Stimulated activated CD4-positive, alpha-beta T cell treated with anti-CD3 and anti-CD28 coated beads, Interleukin-4, amount 100 ng/mL, for 48 hours (primary cell): ENCODE results near the gene RCOR1.

ENCODE experiments used
- DNase-seq, 2 donors: peaks; one replicate each; pipeline ENCODE4 v3.0.0-alpha.2; 2020; ENCODE audit warnings: low read depth in 2 of 2

Gene RCOR1

GRCh38 chr14:102726191-102726949 lies 133.9 kb downstream of the RCOR1 start:
- DNase-seq = no peak

- DNase-seq = no peak
Measured at GRCh38 chr14:102727336-102728095, 135.1 kb downstream of the RCOR1 start.

DNA sequence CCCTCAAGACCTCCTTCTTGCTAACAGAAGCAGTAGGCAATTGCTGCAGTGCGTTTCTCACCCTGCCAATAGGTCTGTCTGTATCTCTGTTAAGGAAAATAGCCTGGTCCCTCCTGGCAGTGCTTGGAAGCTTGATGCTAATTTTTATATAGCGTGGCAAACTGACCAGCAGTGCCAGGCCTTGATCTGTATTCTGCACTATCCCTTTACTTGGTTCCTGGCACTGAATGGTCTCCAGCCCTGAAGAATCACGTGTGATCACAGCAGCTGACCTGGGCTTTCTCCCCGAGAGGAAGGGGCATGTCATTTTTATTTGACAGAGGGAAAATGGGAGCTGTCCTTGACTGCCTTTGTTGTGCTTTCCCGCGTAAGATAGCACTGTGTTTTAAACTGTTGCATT lies 136.1 kb downstream of the RCOR1 start:
- no peak for DNase-seq

DNA sequence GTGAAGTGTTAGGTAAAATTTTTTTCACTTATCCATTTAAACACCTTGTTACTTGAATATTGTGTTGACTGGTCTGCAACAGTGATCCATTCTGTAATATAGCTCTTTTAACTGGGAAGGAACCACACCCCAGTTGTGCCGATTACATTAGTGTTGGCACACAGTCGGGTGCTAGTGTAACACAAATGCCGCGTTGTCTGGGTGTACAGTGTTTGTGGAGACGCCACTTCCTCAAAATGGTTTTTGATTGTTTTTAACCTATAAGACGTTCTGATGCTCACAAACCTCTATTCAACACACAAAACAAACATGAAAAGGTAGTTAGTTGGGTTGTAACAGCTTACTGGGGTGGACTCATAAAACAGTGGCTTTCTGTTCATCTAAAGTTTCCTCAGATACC lies 136.8 kb downstream of the RCOR1 start:
- DNase-seq = no peak

DNA sequence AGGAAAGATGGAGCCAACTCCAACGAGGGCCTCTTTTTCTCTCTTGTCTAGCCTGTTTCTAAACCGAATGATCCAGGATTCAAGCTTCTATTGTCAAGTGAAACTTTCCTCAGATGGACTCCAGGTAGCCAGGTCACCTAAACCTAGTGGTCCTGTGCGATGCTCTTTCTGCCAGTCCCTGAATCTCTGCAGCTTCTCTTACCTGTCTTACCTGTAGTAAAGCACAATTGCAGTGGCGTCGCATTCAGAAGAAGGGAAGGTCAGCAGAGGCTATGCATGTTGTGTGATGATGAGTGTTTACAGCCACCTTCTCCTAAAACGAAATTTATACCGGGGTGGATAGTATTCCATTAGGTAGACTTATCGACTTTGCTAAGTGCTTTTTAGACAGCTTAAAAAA lies 137.4 kb downstream of the RCOR1 start:
- no peak for DNase-seq

- DNase-seq = no peak
Measured at GRCh38 chr14:102731101-102731870, 138.8 kb downstream of the RCOR1 start.

- DNase-seq = no peak
Measured at GRCh38 chr14:102731871-102732800, 139.7 kb downstream of the RCOR1 start.

GRCh38 chr14:102732924-102733323 lies 140.5 kb downstream of the RCOR1 start:
- no peak for DNase-seq

GRCh38 chr14:102733326-102733725 lies 140.9 kb downstream of the RCOR1 start:
- DNase-seq = no peak

DNA sequence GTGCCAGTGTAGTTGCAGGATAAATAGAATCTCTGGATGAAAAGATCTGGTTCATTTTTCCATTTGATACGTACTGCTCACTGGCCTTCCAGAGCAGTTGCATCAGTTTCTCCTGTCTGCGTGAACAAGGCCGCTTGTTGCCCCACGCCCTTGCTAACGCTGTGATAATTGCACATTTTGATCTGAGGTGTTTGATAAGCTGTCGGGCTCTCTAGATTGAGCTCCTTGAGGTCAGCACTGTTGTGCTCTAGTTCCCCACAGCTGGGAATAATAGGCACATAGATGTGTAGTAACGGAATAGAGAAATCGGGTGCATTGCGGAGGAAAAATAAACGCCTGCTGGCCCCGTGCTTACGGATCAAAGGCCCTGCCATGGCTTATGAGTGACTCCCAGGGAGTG lies 142.0 kb downstream of the RCOR1 start:
- DNase-seq = no peak

- no peak for DNase-seq
Measured at GRCh38 chr14:102736956-102737355, 144.5 kb downstream of the RCOR1 start.

- no peak for DNase-seq
Measured at GRCh38 chr14:102737402-102738372, 145.2 kb downstream of the RCOR1 start.

GRCh38 chr14:102738373-102739189 lies 146.1 kb downstream of the RCOR1 start:
- no peak for DNase-seq

GRCh38 chr14:102739190-102739469 lies 146.7 kb downstream of the RCOR1 start:
- DNase-seq = no peak

DNA sequence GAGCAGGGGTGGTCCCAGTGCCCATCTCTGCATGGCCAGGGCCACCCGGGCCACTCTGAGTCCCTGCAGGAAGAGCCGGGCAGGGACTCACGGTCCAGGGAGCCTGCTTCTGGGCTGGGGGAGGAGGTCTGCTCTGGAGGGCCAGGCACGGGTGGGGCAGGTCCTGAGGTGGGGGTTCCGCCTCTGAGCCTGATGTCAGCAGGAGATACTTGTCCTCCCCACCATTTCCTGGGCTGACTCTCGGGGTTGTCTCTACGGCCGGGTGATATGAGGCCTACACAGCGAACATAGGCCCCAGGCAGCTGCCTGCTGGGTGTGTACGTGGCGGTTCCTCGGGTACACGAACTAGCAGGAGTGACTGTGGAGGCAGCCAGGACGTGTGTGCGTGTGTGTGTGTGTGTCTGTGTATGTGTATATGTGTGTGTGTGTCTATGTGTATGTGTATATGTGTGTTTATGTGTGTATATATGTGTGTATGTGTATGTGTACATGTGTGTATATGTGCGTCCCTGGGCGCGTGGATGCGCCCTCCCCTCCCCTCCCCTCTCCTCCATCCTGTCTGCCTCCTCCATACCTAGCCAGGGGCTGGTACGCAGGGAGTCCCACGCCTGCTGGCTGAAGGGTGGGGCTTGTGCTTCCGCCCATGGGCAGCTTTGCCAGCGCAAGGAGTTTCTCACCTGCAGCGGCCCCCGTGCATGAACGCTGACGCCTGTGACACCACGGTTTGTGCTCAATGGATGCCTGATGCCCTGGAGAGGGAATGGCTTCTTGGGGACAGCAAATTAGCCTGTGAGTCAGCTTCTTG lies 154.4 kb downstream of the RCOR1 start:
- no peak for DNase-seq

- DNase-seq = no peak
Measured at GRCh38 chr14:102748806-102749205, 156.4 kb downstream of the RCOR1 start.

GRCh38 chr14:102749393-102750305 lies 157.2 kb downstream of the RCOR1 start:
- no peak for DNase-seq

GRCh38 chr14:102750376-102750775 lies 157.9 kb downstream of the RCOR1 start:
- DNase-seq = no peak
